Erythroblast (primary cell): ENCODE measurements around the gene ZNF219.

Experiments
- GATA1 ChIP-seq: IDR thresholded peaks from 2 replicates; pipeline ENCODE4 v1.6.1; 2011; ENCODE audit warnings: low read depth, mild to moderate bottlenecking, control low read depth, low read length, moderate library complexity
- POLR2A ChIP-seq: IDR thresholded peaks from 2 replicates; pipeline ENCODE4 v1.6.1; 2011; ENCODE audit warnings: mild to moderate bottlenecking, low read length

GRCh38 chr14:21096978-21097635 lies 1.3 kb downstream of the ZNF219 start:
- TF ChIP-seq POLR2A (no peak), GATA1 (no peak)
